ENCODE results near the gene HNRNPAB.

- TF ChIP-seq TAF1 (IDR thresholded peaks at IDR 0.05; ENCODE audit: low read depth) (no peak), MAX (IDR thresholded peaks at IDR 0.05) (no peak), RAD21 (IDR thresholded peaks at IDR 0.05; ENCODE audit: low read depth) (no peak), TEAD4 (IDR thresholded peaks at IDR 0.05) (no peak), USF1 (IDR thresholded peaks at IDR 0.05) (no peak), TCF12 (IDR thresholded peaks at IDR 0.05; ENCODE audit: low read depth) (no peak), CEBPB (IDR thresholded peaks at IDR 0.05) (no peak), YY1 (IDR thresholded peaks at IDR 0.05; ENCODE audit: low read depth) (no peak), REST (IDR thresholded peaks at IDR 0.05; ENCODE audit: low read depth) (no peak)
Observed at GRCh38 chr5:178218237-178218776, 14.0 kb downstream of the HNRNPAB start.

Measured in Ishikawa (cell line).